ENCODE measurements around the gene MIA2. TPM values are rescaled to one million over a fixed set of nuclear protein-coding genes. Genes with fewer than 3 reads are reported as not detected.

MIA2 gene, protein sequence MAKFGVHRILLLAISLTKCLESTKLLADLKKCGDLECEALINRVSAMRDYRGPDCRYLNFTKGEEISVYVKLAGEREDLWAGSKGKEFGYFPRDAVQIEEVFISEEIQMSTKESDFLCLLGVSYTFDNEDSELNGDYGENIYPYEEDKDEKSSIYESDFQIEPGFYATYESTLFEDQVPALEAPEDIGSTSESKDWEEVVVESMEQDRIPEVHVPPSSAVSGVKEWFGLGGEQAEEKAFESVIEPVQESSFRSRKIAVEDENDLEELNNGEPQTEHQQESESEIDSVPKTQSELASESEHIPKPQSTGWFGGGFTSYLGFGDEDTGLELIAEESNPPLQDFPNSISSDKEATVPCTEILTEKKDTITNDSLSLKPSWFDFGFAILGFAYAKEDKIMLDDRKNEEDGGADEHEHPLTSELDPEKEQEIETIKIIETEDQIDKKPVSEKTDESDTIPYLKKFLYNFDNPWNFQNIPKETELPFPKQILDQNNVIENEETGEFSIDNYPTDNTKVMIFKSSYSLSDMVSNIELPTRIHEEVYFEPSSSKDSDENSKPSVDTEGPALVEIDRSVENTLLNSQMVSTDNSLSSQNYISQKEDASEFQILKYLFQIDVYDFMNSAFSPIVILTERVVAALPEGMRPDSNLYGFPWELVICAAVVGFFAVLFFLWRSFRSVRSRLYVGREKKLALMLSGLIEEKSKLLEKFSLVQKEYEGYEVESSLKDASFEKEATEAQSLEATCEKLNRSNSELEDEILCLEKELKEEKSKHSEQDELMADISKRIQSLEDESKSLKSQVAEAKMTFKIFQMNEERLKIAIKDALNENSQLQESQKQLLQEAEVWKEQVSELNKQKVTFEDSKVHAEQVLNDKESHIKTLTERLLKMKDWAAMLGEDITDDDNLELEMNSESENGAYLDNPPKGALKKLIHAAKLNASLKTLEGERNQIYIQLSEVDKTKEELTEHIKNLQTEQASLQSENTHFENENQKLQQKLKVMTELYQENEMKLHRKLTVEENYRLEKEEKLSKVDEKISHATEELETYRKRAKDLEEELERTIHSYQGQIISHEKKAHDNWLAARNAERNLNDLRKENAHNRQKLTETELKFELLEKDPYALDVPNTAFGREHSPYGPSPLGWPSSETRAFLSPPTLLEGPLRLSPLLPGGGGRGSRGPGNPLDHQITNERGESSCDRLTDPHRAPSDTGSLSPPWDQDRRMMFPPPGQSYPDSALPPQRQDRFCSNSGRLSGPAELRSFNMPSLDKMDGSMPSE (N-terminal part only)
- 11.9 and 14.5 TPM in 2 replicates for total RNA-seq

DNA sequence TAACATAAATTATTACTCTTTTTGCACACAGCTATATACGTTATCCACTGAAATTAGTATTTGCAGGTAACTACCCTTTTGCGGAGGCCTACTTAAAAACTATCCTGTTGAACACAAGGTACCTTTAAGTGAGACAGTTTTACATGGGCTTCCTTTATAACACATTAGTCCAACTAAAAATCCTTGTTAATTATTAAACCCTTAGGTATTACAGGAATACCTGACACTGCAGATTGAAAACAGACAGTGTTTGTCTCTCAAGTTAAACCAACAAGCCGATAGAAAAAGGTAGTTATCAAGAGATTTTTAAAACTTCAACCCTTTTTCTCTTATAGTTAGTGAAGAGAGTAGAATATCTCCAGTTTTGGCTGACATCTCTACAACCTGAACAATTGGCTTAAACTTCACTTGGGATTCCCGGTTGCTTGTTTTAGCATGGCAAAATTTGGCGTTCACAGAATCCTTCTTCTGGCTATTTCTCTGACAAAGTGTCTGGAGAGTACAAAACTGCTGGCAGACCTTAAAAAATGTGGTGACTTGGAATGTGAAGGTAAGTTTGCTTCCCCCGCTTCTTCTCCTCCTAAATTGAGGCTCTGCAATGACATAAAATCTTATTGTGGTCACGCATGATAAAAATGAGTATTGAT is at the start of gene MIA2:
TSS of gene MIA2 (plus strand) at position 236 of the 647 bp plus-strand sequence. CDS start at position 436, 200 bp downstream.

GRCh38 chr14:39432179-39432618 is 198.5 kb downstream of the MIA2 start, which contains the start of gene FBXO33:
Gene FBXO33, minus strand, starts transcription at chr14:39432433. Its CDS starts 271 bp downstream, at chr14:39432162.

Other genes starting within 250 kb of the MIA2 start
- gene SEC23A, start 130.7 kb upstream of the MIA2 start, total RNA-seq = 395 and 428 TPM in 2 replicates
- gene GEMIN2, start 119.6 kb upstream of the MIA2 start, total RNA-seq = 15.6 and 20.5 TPM in 2 replicates
- 24.2 and 26.3 TPM in 2 replicates for gene TRAPPC6B, start 63.6 kb upstream of the MIA2 start, total RNA-seq
- gene PNN, start 58.7 kb upstream of the MIA2 start, total RNA-seq = 11.1 and 16.0 TPM in 2 replicates
- gene FBXO33, start 198.5 kb downstream of the MIA2 start, total RNA-seq = 11.7 and 15.8 TPM in 2 replicates